Stomach (tissue), 9 donors: ENCODE measurements around the gene CCNYL1. TPM values are rescaled to one million over a fixed set of nuclear protein-coding genes. Genes with fewer than 3 reads are reported as not detected.
A peak's percentile ranks its signal among the peaks of the same experiment; 100 is the strongest.

Experiments used
- DNase-seq, 2 donors: peaks; one replicate each; pipeline versions ENCODE4 v3.0.0 to v3.0.0-alpha.2; 2013 to 2019
- H3K27ac ChIP-seq, 5 donors: fragments of 200-600 bp in 4 of 5; sonication (generic) in 4 of 5; one replicate each; pipeline ENCODE4 v1.5.1; 2013 to 2019; ENCODE audit warnings: mild to moderate bottlenecking in 1 of 5, moderate library complexity in 1 of 5
- H3K27me3 ChIP-seq, 3 donors: fragments of 200-600 bp; sonication (generic); one replicate each; pipeline ENCODE4 v1.5.1; 2017 to 2019; ENCODE audit warnings: mixed run types in 1 of 3
- H3K36me3 ChIP-seq, 4 donors: fragments of 200-600 bp; sonication (generic); 1 replicate in 3 of 4; 2 replicates in 1 of 4; pipeline ENCODE4 v1.5.1; 2016 to 2019
- H3K4me1 ChIP-seq, 4 donors: fragments of 200-600 bp; sonication (generic); one replicate each; pipeline ENCODE4 v1.5.1; 2016 to 2019
- H3K4me3 ChIP-seq, 4 donors: fragments of 200-600 bp; sonication (generic) in 3 of 4; one replicate each; pipeline ENCODE4 v1.5.1; 2016 to 2019; ENCODE audit warnings: mild to moderate bottlenecking in 1 of 4
- H3K9me3 ChIP-seq, 4 donors: fragments of 200-600 bp; sonication (generic); one replicate each; pipeline ENCODE4 v1.5.1; 2016 to 2019
- EP300 ChIP-seq: sonication (generic); formaldehyde crosslinking; IDR thresholded peaks from one replicate; pipeline ENCODE4 v1.6.1; 2017; ENCODE audit warnings: antibody characterized with exemption
- POLR2A ChIP-seq, 4 donors: fragments of 450-650 bp; IDR thresholded peaks; one replicate each; pipeline ENCODE4 v1.6.1; 2016; ENCODE audit warnings: antibody characterized with exemption in 4 of 4, control low read depth in 2 of 4, mild to moderate bottlenecking in 1 of 4, moderate library complexity in 1 of 4
- POLR2AphosphoS5 ChIP-seq, 3 donors: sonication (generic); formaldehyde crosslinking; IDR thresholded peaks; one replicate each; pipeline ENCODE4 v1.6.1; 2016; ENCODE audit warnings: antibody characterized with exemption in 3 of 3
- WGBS, 5 donors: extraction: QIAGEN DNeasy Blood & Tissue Kit in 3 of 5; methylation state at CpG; one replicate each; pipeline versions ENCODE4 v1.1.5 to v1.1.7; 2013 to 2018; 5-methylcytosine and 5-hydroxymethylcytosine counted together
- intact Hi-C: fragments of 100-400 bp; cut with DNase I; formaldehyde crosslinking; loops from one replicate; pipeline ENCODE4 v1.15.1; 2023; ENCODE audit warnings: low total_unique reads
- polyA plus RNA-seq, 3 donors: library from polyadenylated mRNA; stranded (reverse); fragments of 200-250 nt; gene quantifications; one replicate each; pipeline ENCODE4 v1.2.3, GENCODE V29; 2013
- total RNA-seq, 5 donors: library from RNA; depleted of rRNA; stranded (reverse); fragments of >200 nt; gene quantifications; one replicate each; pipeline versions ENCODE4 v1.1.0 to v1.2.3, GENCODE V29; 2014 to 2016
- TF ChIP-seq, protein P1 (sequence below), 7 experiments: fragments of 450-650 bp in 4 of 7; fragments of 200-600 bp in 3 of 7; sonication (generic) in 3 of 7; IDR thresholded peaks; one replicate each; pipeline ENCODE4 v1.5.1; 2016 to 2019; ENCODE audit warnings: antibody characterized with exemption in 7 of 7, control low read depth in 2 of 7, mild to moderate bottlenecking in 1 of 7
- donor health status: healthy with polysubstance abuse.
- donor health status: Bipolar disorder and iron deficiency.
- donor health status: healthy.

Gene CCNYL1
- total and polyA plus RNA-seq, 8 donors = 4.2 to 29.8 (median 11.2) TPM

DNA sequence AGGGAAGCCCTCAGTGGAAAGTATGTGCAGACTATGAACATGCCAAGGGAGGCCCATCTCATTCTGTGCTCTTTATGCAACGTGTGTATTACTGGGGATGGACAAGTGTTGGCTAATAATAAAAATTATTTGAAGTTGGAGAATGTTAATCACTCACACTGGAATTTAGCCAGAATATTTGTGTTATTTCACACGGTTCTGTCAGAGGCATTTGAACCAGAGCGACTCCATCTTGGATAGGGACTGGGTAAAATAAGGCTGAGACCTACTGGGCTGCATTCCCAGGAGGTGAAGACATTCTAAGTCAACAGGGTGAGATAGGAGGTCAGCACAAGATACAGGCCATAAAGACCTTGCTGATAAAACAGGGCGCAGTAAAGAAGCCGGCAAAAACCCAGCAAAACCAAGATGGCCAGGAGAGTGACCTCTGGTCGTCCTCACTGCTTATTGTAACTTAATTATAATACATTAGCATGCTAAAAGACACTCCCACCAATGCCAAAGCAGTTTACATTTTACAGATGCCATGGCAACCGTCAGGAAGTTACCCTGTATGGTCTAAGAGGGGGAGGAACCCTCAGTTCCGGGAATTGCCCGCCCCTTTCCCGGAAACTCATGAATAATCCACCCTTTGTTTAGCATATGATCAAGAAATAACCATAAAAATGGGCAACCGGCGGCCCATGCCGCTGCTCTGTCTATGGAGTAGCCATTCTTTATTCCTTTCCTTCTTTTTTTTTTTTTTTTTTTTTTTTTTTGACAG, 60.8 kb downstream of the CCNYL1 start:
- Histone ChIP-seq H3K4me1 (peaks cover 12 to 39% (median 30%) of the 10 kb centered on the region in 4 donors), H3K27ac (peak overlapping the region in 1 of 5 donors; percentile 52), H3K27me3 (no peaks in the 10 kb centered on the region), H3K36me3 (peaks cover under 1 to 9% (median 6%) of the 10 kb centered on the region in 4 donors), H3K9me3 (no peaks in the 10 kb centered on the region), H3K4me3 (no peak overlapping the region)
- intact Hi-C loops = no loop called here
- TF ChIP-seq, protein P1, sequence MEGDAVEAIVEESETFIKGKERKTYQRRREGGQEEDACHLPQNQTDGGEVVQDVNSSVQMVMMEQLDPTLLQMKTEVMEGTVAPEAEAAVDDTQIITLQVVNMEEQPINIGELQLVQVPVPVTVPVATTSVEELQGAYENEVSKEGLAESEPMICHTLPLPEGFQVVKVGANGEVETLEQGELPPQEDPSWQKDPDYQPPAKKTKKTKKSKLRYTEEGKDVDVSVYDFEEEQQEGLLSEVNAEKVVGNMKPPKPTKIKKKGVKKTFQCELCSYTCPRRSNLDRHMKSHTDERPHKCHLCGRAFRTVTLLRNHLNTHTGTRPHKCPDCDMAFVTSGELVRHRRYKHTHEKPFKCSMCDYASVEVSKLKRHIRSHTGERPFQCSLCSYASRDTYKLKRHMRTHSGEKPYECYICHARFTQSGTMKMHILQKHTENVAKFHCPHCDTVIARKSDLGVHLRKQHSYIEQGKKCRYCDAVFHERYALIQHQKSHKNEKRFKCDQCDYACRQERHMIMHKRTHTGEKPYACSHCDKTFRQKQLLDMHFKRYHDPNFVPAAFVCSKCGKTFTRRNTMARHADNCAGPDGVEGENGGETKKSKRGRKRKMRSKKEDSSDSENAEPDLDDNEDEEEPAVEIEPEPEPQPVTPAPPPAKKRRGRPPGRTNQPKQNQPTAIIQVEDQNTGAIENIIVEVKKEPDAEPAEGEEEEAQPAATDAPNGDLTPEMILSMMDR (IDR thresholded peaks at IDR 0.05) = no peak
- no peak for TF ChIP-seq POLR2AphosphoS5 (IDR thresholded peaks at IDR 0.05)
- TF ChIP-seq EP300 = no peak
- TF ChIP-seq POLR2A (IDR thresholded peaks at IDR 0.05) = no peak
- DNase-seq = peak in 1 of 2 donors; percentile 48
- WGBS, 5 donors = 79 to 85% (median 83%) methylated on average over 13 of the region's 13 CpGs

DNA sequence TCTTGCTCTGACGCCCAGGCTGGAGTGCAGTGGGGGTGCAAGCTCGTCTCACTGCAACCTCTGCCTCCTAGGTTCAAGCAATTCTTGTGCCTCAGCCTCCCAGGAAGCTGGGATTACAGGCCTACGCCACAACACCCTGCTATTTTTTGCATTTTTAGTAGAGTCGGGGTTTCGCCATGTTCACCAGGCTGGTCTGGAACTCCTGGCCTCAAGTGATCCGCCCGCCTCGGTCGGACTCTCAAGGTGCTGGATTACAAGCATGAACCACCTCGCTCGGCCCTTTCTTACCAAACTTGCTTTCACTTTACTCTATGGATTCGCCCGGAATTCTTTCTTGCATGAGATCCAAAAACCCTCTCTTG, 61.4 kb downstream of the CCNYL1 start:
- no peak for DNase-seq
- Histone ChIP-seq H3K27ac (peak overlapping the region in 1 of 5 donors; percentile 24), H3K4me3 (no peak overlapping the region), H3K9me3 (no peaks in the 10 kb centered on the region), H3K27me3 (no peaks in the 10 kb centered on the region), H3K36me3 (peaks cover 0 to 4% (median under 1%) of the 10 kb centered on the region in 4 donors), H3K4me1 (peaks cover 6 to 34% (median 24%) of the 10 kb centered on the region in 4 donors)
- intact Hi-C loops = no loop called here
- 87 to 95% (median 91%) methylated on average over 13 of the region's 13 CpGs for WGBS, 5 donors
- TF ChIP-seq EP300 (no peak), POLR2AphosphoS5 (IDR thresholded peaks at IDR 0.05) (no peak), POLR2A (IDR thresholded peaks at IDR 0.05) (no peak)
- TF ChIP-seq, protein P1 (IDR thresholded peaks at IDR 0.05) = no peak

DNA sequence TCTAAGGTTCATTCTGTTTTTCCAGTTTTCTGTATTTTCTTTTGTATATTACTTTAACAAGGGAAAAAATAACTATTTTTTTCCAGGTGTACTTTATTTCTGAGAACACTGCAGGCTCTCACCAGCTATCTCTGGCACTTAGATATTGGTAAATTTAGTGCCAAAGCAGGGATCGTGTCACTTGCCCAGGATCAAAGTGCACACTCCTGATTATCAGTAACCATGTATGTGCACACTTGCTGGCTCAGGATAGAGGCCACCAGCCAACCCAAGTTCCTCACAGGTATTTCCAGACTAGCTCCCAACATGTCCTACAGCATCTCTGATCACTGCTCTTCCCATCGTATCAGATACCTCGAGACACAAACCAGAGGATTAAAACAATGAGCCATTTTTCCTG, 64.0 kb downstream of the CCNYL1 start:
- Histone ChIP-seq H3K27ac (no peak overlapping the region), H3K36me3 (no peaks in the 10 kb centered on the region), H3K9me3 (no peaks in the 10 kb centered on the region), H3K4me3 (no peak overlapping the region), H3K4me1 (peaks cover 0 to 23% (median 7%) of the 10 kb centered on the region in 4 donors), H3K27me3 (no peaks in the 10 kb centered on the region)
- 35 to 57% (median 47%) methylated on average over 3 of the region's 3 CpGs for WGBS, 5 donors
- DNase-seq = no peak
- no peak for TF ChIP-seq POLR2AphosphoS5 (IDR thresholded peaks at IDR 0.05)
- intact Hi-C loops = no loop called here

GRCh38 chr2:207777124-207777523, 65.7 kb downstream of the CCNYL1 start:
- intact Hi-C loops = no loop called here
- TF ChIP-seq POLR2A (IDR thresholded peaks at IDR 0.05) (no peak), EP300 (no peak)
- H3K9me3 ChIP-seq = no peaks in the 10 kb centered on the region
- no peak for DNase-seq
- WGBS, 5 donors = 79 to 90% (median 84%) methylated on average over 6 of the region's 6 CpGs
- no peaks in the 10 kb centered on the region for H3K36me3 ChIP-seq
- peaks cover 0 to 26% (median 4%) of the 10 kb centered on the region in 4 donors for H3K4me1 ChIP-seq
- no peak overlapping the region for H3K27ac ChIP-seq
- no peak overlapping the region for H3K4me3 ChIP-seq
- H3K27me3 ChIP-seq = no peaks in the 10 kb centered on the region

GRCh38 chr2:207778298-207778882, 67.0 kb downstream of the CCNYL1 start:
- DNase-seq = peak in 1 of 2 donors; percentile 68

More at GRCh38 chr2:207778298-207778882, 67.0 kb downstream of the CCNYL1 start:
- intact Hi-C loops = no loop called here
- Histone ChIP-seq H3K27me3 (no peaks in the 10 kb centered on the region), H3K4me1 (peaks cover 7 to 29% (median 15%) of the 10 kb centered on the region in 4 donors), H3K4me3 (no peak overlapping the region), H3K27ac (peak overlapping the region in 1 of 5 donors; percentile 17), H3K9me3 (no peaks in the 10 kb centered on the region), H3K36me3 (no peaks in the 10 kb centered on the region)
- TF ChIP-seq POLR2A (IDR thresholded peaks at IDR 0.05) (no peak), EP300 (no peak), POLR2AphosphoS5 (IDR thresholded peaks at IDR 0.05) (no peak)
- TF ChIP-seq, protein P1 (IDR thresholded peaks at IDR 0.05) = no peak
- WGBS, 5 donors = 68 to 88% (median 83%) methylated on average over 4 of the region's 4 CpGs
